Esophagus squamous epithelium (tissue), 4 donors: ENCODE results near the gene ZNF202.

Experiments
- CTCF ChIP-seq, 6 experiments: fragments of 450-650 bp in 4 of 6; fragments of 200-600 bp in 2 of 6; sonication (generic) in 2 of 6; IDR thresholded peaks; one replicate each; pipeline ENCODE4 v1.5.1; 2016 to 2019; ENCODE audit warnings: antibody characterized with exemption in 6 of 6, mild to moderate bottlenecking in 4 of 6, moderate library complexity in 4 of 6
- POLR2A ChIP-seq, 4 donors: fragments of 450-650 bp; IDR thresholded peaks; one replicate each; pipeline ENCODE4 v1.6.1; 2017; ENCODE audit warnings: antibody characterized with exemption in 4 of 4, mild to moderate bottlenecking in 4 of 4, moderate library complexity in 3 of 4

- TF ChIP-seq CTCF (IDR thresholded peaks at IDR 0.05) = no peak
- no peak for TF ChIP-seq POLR2A (IDR thresholded peaks at IDR 0.05)
These were observed 4.7 kb downstream of the ZNF202 start for GRCh38 chr11:123736769-123737168.
